Mononuclear cell (primary cell): ENCODE measurements around the gene ARHGAP20. TPM values are rescaled to one million over a fixed set of nuclear protein-coding genes. Genes with fewer than 3 reads are reported as not detected.

Experiments used
- H3K27me3 ChIP-seq: 2 replicates; pipeline ENCODE4 v1.6.0; 2011; ENCODE audit warnings: low read length, control low read depth; ENCODE audit not compliant: insufficient read depth
- H3K4me1 ChIP-seq: 2 replicates; pipeline ENCODE4 v1.5.1; 2011; ENCODE audit warnings: mild to moderate bottlenecking, low read length, control low read depth; ENCODE audit not compliant: insufficient read depth
- H3K4me3 ChIP-seq: 2 replicates; pipeline ENCODE4 v1.5.1; 2011; ENCODE audit warnings: mild to moderate bottlenecking, low read length, moderate library complexity
- H3K9me3 ChIP-seq: 2 replicates; pipeline ENCODE4 v1.5.1; 2011; ENCODE audit warnings: low read depth, mild to moderate bottlenecking, control low read depth, low read length
- total RNA-seq: library from RNA; depleted of rRNA; stranded (reverse); fragments of >200 nt; gene quantifications from one replicate; pipeline ENCODE4 v1.2.3, GENCODE V29; 2012

ARHGAP20 gene, protein sequence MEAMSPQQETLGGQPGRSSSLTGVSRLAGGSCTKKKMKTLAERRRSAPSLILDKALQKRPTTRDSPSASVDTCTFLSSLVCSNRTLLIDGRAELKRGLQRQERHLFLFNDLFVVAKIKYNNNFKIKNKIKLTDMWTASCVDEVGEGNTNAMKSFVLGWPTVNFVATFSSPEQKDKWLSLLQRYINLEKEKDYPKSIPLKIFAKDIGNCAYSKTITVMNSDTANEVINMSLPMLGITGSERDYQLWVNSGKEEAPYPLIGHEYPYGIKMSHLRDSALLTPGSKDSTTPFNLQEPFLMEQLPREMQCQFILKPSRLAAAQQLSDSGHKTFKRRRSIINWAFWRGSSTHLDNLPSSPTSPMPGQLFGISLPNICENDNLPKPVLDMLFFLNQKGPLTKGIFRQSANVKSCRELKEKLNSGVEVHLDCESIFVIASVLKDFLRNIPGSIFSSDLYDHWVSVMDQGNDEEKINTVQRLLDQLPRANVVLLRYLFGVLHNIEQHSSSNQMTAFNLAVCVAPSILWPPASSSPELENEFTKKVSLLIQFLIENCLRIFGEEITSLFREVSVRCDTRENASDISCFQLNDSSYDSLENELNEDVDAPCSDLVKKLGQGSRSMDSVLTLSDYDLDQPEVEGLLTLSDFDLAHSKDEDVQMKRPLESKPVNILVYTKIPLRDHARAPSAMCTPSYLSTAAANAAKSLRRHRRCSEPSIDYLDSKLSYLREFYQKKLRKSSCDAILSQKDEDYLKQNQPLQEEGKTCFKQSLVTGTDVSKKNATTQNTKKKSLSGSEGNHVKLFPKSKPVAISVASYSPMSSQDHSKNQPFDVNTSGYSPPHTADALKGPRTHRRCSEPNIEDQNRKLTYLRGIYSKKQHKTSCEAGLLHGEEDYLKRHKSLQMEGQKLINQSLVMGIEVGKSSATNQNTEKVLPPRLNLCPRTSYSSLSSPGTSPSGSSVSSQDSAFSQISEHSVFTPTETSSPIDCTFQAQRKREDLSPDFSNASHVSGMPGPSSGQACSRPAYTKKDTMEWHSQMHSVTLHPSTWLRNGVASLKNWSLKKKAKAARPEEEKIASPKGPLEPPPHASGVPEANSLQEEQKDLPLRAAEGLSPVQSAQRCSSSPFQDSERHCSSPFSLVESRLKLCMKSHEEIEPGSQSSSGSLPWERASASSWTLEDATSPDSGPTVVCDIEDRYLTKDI
- 0.21 TPM for total RNA-seq

DNA sequence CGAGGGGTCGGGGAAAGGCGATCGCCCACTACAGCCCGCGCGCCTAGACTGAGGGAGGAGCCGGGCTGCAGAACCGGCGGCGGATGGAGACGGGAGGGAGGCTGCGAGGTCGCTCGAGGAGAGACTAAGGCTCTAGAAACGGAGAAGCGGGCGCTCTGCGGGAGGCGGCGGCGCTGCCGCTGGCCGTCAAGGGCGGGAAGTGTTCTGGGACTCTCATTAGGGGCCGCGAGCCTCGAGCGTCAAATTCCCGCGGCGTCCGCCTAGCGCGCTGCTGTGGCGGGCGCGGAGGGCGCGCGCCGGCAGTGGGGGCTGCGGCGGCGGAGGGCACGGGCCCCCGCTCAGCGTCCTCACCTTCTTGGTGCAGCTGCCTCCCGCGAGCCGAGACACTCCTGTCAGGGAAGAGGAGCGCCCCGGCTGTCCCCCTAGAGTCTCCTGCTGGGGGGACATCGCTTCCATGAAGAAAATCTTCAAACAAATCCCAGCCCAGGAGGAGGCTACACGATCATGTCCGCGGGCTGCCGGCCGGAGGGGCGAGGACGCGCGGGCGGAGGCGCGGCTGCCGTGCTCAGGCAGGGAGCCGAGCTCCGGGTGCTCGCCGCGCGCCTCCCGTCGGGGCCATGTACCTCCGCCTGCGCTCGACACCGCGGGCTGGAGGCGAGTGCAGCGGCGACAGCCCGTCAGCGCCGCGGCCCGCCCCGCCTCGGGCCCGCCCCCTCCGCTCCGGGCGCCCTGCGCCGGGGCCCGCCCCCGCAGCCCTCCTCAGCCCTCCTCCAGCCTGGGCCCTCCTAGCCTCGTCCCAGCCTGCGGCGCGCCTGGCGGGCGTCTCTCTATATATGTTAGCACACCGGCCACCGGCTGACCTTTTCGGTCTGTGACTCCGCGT lies at the start of gene ARHGAP20:
ARHGAP20 (minus strand) TSS at position 662 of the 883 bp plus-strand sequence; CDS start at position 456, 206 bp downstream.
- Histone ChIP-seq H3K9me3 (no peaks in the 10 kb centered on the region), H3K27me3 (peaks cover 68% of the 10 kb centered on the region), H3K4me3 (peak within 1 kb of the TSS; percentile 32), H3K4me1 (peaks cover 28% of the 10 kb centered on the region)

DNA sequence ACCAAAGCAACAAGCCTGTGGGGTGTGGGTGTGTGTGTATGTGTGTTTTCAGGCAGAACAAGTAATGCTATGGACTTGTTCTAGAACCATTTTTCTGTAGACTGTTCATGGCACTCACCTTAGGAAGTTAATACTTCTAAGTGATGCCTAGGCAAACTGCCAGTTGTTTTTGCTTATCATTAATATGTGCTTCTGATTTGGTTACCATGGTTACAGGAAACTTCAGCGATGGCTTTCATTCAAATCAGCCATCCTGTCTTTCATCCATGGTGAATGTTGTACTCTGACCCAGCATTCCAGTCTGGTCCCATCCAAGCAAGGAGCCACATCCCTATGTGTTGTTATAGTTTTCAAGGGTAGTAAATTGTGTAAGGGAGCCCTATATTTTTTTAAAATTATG lies 49.8 kb upstream of the ARHGAP20 start:
- Histone ChIP-seq H3K9me3 (no peaks in the 10 kb centered on the region), H3K27me3 (no peaks in the 10 kb centered on the region), H3K4me1 (no peaks in the 10 kb centered on the region), H3K4me3 (no peak overlapping the region)

DNA sequence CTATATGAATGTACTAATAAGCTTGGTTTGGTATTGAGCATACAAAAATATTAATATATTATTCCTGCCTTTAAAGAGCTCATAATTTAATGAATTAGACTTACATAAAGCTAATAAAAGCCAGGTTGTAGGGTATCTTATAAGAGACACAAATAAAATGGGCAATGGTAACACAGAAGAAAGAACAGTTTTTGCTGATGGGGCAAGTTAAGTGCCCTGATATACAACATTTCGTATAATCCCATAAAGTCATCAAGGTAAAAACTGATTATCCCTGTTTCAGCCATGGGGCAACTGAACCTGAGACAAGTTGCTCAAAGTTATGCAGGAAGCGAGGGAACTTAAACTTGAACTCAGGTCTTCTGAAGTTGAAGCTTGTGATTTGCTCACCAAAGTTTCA lies 48.9 kb upstream of the ARHGAP20 start:
- no peaks in the 10 kb centered on the region for H3K9me3 ChIP-seq
- H3K27me3 ChIP-seq, result no peaks in the 10 kb centered on the region
- no peak overlapping the region for H3K4me3 ChIP-seq
- no peaks in the 10 kb centered on the region for H3K4me1 ChIP-seq

DNA sequence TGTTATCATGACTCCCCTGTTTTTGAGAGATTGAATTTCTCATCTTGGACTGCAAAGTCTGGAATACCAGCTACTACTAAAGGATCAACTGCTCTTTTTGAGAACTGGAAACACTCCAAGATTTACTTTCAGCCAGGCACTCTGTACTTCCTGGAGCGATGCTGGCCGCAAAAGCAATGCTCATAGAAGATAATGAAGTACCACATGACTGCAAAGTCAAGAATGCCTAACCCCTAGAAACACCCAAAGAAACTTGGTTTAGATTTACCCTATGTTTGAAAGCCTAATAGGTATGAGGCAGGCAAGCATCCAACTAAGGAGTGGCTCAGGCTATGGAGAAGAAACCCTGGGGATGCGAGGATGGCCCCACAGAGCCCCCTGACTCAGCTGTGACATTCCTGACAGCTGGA lies 47.7 kb upstream of the ARHGAP20 start:
- H3K4me3 ChIP-seq, result no peak overlapping the region
- no peaks in the 10 kb centered on the region for H3K4me1 ChIP-seq
- no peaks in the 10 kb centered on the region for H3K27me3 ChIP-seq
- no peaks in the 10 kb centered on the region for H3K9me3 ChIP-seq

DNA sequence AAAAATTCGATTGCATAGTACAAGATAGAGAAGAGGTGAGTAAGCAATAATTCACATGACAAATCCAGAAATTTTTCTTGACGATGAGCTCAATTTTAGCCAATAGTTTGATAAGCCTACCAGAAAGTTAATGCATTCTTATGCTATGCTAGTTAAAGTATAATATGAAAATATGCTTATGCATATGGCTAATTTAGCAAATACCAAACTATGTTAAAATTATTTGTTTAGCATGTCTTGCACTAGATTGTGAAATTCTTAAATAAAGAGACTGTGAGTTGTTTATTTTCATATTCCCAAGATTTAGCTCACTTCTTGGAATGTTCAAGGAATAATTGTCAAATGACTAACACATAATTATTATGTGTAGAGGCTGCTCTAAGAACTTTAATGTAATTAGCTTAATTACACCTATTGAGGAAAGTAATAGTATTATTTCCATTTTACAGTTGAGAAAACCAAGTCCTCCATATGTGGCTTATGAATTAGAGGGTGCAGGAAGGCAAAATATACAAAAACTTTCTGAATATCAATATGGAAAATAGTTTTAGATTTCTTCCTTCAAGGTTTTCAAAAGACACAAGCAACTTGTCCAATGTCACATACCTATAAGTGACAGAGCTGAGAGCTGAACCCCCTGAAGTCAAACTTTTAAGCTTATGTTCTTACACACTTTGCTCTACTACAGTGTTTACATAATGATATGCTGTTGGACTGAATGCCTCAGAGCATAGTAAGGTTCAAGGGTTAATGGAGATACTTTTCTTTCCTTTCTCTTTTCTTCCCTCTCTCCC lies 45.9 kb upstream of the ARHGAP20 start:
- no peaks in the 10 kb centered on the region for H3K27me3 ChIP-seq
- no peaks in the 10 kb centered on the region for H3K4me1 ChIP-seq
- H3K9me3 ChIP-seq, result peaks cover 8% of the 10 kb centered on the region
- H3K4me3 ChIP-seq, result no peak overlapping the region

DNA sequence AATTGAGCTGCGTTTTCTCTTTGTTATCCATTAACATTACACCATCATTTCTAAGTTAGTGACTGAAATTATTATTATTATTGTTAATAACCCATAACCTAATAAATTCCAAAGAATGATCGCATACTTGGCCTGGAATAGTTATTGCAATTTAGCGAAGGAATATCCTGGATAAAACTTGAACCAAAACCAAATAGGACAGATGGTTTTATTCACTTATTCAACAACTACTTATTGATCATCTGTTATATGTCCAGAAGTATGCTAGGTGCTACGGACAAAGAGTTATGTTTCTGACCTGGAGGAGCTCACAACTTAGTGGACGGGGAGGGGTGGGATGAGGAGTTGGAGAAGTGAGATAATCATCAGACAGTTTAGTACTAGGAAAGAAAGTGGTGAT lies 44.8 kb upstream of the ARHGAP20 start:
- no peaks in the 10 kb centered on the region for H3K27me3 ChIP-seq
- H3K9me3 ChIP-seq, result peaks cover 19% of the 10 kb centered on the region
- no peak overlapping the region for H3K4me3 ChIP-seq
- no peaks in the 10 kb centered on the region for H3K4me1 ChIP-seq

DNA sequence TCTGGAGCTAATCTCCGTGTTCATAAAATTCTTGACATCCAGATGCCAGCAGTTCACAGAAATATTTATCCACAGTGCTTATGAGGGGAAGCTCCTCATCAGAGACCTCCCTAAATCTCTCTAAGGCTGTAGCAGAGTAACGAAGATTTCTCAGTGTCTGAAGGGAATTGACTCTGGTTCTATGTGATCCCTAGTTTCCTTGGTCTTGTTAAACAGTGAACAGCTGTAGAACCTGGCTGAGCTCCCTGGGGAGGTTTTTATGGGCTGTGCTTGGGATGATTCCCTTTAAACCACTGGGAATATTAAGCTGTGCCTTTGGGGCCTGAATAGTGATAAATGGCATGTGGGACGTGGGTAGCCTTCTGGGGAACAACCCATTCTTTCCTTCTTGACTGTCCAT lies 43.7 kb upstream of the ARHGAP20 start:
- Histone ChIP-seq H3K9me3 (peaks cover 20% of the 10 kb centered on the region), H3K4me1 (no peaks in the 10 kb centered on the region), H3K27me3 (no peaks in the 10 kb centered on the region), H3K4me3 (no peak overlapping the region)

DNA sequence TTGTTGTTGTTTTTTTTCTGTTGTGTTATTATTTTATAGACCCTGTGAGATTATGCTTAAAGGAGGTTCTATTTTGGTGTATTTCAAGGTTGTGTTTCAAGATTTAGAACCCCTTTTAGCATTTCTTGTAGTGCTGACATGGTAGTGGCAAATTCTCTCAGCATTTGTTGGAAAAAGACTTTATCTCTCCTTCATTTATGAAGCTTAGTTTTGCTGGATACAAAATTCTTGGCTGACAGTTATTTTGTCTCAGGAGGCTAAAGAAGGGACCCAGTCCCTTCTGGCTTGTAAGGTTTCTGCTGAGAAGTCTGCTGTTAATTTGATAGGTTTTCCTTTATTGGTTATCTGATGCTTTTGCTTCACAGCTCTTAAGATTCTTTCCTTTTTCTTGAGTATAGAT lies 40.7 kb upstream of the ARHGAP20 start:
- H3K4me1 ChIP-seq, result no peaks in the 10 kb centered on the region

DNA sequence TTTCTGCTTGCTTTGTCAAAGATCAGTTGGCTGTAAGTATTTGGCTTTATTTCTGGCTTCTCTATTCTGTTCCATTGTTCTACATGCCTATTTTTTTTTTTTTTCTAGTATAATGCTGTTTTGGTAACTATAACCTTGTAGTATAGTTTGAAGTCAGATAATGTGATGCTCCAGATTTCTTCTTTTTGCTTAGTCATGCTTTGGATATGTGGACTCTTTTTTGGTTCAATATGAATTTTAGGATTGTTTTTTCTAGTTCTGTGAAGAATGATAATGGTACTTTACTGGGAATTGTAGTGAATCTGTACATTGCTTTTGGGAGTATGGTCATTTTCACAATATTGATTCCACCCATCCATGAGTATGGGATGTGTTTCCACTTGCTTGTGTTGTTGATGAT lies 37.9 kb upstream of the ARHGAP20 start:
- Histone ChIP-seq H3K4me1 (no peaks in the 10 kb centered on the region), H3K27me3 (no peaks in the 10 kb centered on the region), H3K4me3 (no peak overlapping the region), H3K9me3 (peaks cover 20% of the 10 kb centered on the region)

More for the DNA sequence above, 40.7 kb upstream of the ARHGAP20 start:
- no peak overlapping the region for H3K4me3 ChIP-seq
- no peaks in the 10 kb centered on the region for H3K27me3 ChIP-seq
- peaks cover 20% of the 10 kb centered on the region for H3K9me3 ChIP-seq

DNA sequence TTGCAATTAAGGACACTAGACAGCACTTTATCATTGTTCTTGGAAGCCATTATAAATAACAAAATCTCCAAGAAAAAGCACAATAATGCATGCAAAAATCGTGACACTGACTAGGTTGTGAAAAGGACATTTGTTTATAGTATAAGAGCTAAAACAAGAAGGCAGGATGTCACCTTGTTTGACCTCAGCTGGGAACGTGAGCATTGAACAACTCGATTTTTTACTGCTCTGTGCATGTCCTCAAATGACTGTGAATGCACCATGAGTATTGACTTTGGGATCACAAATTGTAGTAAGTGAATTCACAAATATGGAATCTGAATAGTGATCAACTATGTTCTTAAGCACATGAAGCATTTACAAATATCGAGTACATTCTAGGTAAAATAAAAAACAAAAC lies 35.3 kb upstream of the ARHGAP20 start:
- no peaks in the 10 kb centered on the region for H3K27me3 ChIP-seq
- peaks cover 6% of the 10 kb centered on the region for H3K9me3 ChIP-seq
- H3K4me3 ChIP-seq, result no peak overlapping the region
- no peaks in the 10 kb centered on the region for H3K4me1 ChIP-seq

DNA sequence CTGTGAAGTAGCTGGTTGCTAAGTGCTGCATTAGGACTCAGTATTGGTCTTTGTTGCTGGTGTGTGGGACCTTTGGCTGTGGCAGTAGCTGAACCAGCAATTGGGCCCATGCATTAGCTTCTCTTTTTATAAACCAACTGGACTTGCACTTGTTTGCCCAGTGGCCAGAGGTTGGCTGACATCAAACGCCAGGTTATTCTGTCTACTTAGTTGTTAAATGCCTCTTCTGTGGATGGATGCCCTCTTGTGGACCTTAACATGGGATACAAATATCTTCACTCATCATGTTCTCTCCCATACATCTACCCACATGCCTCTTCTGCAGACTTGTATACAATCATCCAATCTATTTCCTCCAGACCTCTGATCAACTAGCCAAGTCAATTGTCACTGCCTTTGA lies 26.4 kb upstream of the ARHGAP20 start:
- no peaks in the 10 kb centered on the region for H3K9me3 ChIP-seq
- H3K4me1 ChIP-seq, result no peaks in the 10 kb centered on the region
- H3K4me3 ChIP-seq, result no peak overlapping the region
- peaks cover 11% of the 10 kb centered on the region for H3K27me3 ChIP-seq

DNA sequence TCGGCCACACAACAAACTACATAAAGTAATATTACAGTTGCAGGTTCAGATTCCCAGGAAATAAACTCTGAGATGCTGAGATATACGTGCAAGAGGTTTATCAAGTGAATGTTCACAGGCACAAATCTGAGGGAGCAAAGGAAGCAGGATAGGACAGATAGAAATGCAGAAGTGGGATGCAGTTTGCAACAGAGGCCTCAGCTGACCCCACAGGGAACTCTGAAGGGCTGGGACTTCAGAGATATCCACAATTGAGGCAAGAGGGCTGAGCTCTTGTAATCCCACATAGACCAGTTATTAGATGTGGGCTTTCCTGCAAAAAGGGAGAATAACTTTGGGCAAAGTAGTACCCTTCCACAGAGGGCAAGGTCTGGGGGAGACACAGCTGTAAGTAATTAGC lies 25.4 kb upstream of the ARHGAP20 start:
- Histone ChIP-seq H3K4me3 (no peak overlapping the region), H3K4me1 (no peaks in the 10 kb centered on the region), H3K27me3 (peaks cover 11% of the 10 kb centered on the region), H3K9me3 (no peaks in the 10 kb centered on the region)

DNA sequence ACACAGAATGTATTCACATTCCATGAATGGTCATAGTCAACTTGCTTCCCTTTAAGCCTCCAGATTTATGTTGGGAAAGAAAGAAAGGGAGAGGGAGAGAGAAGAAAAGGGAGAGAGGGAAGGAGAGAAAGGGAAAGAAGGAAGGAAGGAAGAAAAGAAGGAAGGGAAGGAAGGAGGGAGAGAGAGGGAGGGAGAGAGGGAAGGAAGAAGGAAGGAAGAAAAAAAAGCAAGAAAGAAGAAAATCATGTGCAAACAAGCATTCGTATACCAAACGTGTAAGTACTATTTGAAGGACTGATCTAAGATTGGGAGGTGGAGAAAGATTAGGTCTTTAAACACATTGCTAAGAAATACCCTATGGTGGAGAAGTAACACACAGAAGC lies 23.9 kb upstream of the ARHGAP20 start:
- Histone ChIP-seq H3K9me3 (no peaks in the 10 kb centered on the region), H3K4me1 (no peaks in the 10 kb centered on the region), H3K27me3 (peaks cover 11% of the 10 kb centered on the region)

More for the DNA sequence above, 23.9 kb upstream of the ARHGAP20 start:
- no peak overlapping the region for H3K4me3 ChIP-seq
